ENCODE results near the gene RPS25. TPM values are rescaled to one million over a fixed set of nuclear protein-coding genes. Genes with fewer than 3 reads are reported as not detected.
"Not testable (repeated sequence)": the region's sequence is repeated elsewhere in the genome, so short reads cannot be mapped to it uniquely, and the experiment has no call there.

Gene RPS25
- total RNA-seq, 2 donors from 2014 or later, result 710 to 758 TPM

DNA sequence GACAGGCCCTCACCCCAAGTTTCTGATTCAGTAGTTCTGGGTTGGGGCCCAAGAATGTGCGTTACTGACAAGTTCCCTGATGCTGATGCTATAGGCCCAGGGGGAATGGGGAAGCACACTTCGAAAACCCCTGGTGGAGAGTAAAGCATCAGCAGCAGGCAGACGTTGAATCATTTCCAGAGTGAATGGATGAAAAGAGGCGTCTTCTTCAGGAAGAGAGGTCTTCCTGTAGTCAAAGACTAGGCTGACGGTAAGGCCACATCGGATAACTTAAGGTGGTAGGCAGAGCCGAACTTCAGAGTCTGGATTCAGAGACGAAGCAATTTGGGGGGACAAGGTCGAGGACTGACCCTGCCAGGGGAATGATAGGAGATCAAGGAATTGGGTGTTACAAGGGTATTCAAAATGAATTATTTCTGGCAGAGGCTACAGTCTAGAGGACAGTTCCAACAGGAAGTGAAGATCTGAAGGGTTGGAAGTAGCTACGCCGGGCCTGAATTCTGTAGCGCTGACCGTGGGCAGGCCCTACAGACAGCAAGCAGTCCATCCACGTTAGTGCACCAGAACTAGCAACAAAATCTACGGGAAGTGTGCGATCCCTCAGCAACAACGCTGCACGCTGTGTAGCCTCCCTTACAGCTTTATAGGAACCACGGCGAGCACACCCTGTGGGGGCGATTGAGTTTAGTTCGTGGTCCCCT, 21.1 kb downstream of the RPS25 start:
- peaks cover 9% of the 10 kb centered on the region for H3K4me1 ChIP-seq
- no peaks in the 10 kb centered on the region for H3K36me3 ChIP-seq
- no peaks in the 10 kb centered on the region for H3K27me3 ChIP-seq
- H3K9me3 ChIP-seq, result no peaks in the 10 kb centered on the region
- DNase-seq, result no peak
- intact Hi-C loops (cut with DNase I), result no loop called here
- peak overlapping the region; percentile 96 for H3K4me3 ChIP-seq
- TF ChIP-seq, protein P1, sequence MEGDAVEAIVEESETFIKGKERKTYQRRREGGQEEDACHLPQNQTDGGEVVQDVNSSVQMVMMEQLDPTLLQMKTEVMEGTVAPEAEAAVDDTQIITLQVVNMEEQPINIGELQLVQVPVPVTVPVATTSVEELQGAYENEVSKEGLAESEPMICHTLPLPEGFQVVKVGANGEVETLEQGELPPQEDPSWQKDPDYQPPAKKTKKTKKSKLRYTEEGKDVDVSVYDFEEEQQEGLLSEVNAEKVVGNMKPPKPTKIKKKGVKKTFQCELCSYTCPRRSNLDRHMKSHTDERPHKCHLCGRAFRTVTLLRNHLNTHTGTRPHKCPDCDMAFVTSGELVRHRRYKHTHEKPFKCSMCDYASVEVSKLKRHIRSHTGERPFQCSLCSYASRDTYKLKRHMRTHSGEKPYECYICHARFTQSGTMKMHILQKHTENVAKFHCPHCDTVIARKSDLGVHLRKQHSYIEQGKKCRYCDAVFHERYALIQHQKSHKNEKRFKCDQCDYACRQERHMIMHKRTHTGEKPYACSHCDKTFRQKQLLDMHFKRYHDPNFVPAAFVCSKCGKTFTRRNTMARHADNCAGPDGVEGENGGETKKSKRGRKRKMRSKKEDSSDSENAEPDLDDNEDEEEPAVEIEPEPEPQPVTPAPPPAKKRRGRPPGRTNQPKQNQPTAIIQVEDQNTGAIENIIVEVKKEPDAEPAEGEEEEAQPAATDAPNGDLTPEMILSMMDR (IDR thresholded peaks at IDR 0.05), result no peak
- peak overlapping the region; percentile 45 to 88 for H3K9ac ChIP-seq (ENCODE audit: low read depth in 2 of 2, low read length in 2 of 2)
- peak overlapping the region; percentile 60 for H3K27ac ChIP-seq

DNA sequence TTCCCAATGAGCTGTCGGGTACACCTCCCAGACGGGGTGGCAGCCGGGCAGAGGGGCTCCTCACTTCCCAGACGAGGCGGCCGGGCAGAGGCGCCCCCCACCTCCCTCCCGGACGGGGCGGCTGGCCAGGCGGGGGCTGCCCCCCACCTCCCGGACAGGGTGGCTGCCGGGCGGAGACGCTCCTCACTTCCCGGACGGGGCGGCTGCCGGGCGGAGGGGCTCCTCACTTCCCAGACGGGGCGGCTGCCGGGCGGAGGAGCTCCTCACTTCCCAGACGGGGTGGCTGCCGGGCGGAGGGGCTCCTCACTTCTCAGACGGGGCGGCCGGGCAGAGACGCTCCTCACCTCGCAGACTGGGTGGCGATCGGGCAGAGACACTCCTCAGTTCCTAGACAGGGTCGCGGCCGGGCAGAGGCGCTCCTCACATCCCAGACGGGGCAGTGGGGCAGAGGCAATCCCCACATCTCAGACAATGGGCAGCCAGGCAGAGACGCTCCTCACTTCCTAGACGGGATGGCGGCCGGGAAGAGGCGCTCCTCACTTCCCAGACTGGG, 26.6 kb downstream of the RPS25 start:
- H3K9ac ChIP-seq (ENCODE audit: low read depth in 2 of 2, low read length in 2 of 2); H3K27ac ChIP-seq; H3K4me3 ChIP-seq; DNase-seq; H3K9me3 ChIP-seq; H3K27me3 ChIP-seq; H3K36me3 ChIP-seq; H3K4me1 ChIP-seq; intact Hi-C loops (cut with DNase I): not testable (repeated sequence)

DNA sequence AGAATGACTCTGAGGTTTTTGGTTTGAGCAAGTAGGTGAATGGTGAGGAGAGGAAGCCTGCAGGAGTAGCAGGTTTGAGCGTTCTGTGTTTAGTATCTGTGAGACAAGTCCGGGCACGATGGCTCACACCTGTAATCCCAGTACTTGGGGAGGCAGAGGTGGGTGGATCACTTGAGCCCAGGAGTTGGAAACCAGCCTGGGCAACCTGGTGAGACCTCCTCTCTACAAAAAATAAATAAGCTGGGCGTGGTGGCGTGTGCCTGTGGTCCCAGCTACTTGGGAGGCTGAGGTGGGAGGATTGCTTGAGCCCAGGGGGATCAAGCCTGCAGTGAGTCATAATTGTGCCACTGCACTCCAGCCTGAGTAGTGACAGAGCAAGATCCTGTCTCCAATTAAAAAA, 29.9 kb downstream of the RPS25 start:
- H3K9ac ChIP-seq (ENCODE audit: low read depth in 2 of 2, low read length in 2 of 2), result no peak overlapping the region
- no peak overlapping the region for H3K27ac ChIP-seq
- DNase-seq, result no peak
- no peaks in the 10 kb centered on the region for H3K9me3 ChIP-seq
- H3K4me3 ChIP-seq, result no peak overlapping the region
- no peaks in the 10 kb centered on the region for H3K36me3 ChIP-seq
- TF ChIP-seq, protein P1 (IDR thresholded peaks at IDR 0.05), result no peak
- no peaks in the 10 kb centered on the region for H3K27me3 ChIP-seq
- H3K4me1 ChIP-seq, result no peaks in the 10 kb centered on the region
- intact Hi-C loops (cut with DNase I), result no loop called here

DNA sequence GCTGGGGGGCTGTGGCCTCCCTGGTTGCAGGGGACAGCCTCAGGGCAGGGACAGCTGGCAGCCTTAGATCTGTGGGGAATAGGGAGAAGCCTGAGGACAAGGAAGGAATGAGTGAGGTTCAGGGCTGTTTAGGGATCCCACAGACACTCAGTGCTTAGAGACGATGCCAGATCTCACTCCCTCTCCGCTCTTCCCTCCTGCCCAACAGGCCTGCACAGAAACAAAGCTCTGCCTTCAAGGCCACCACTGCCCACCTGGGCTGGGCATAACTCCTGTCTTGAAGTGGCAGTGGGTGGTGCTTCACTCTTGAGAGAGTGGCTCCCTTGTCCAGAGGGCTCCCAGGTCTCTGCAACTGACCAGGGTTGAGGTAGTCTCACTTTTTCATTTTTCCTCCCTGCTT, 33.3 kb downstream of the RPS25 start:
- no peak overlapping the region for H3K4me3 ChIP-seq
- no peak for DNase-seq
- no peaks in the 10 kb centered on the region for H3K4me1 ChIP-seq
- no peaks in the 10 kb centered on the region for H3K27me3 ChIP-seq
- intact Hi-C loops (cut with DNase I), result no loop called here
- H3K9me3 ChIP-seq, result no peaks in the 10 kb centered on the region
- TF ChIP-seq, protein P1 (IDR thresholded peaks at IDR 0.05), result no peak
- H3K9ac ChIP-seq (ENCODE audit: low read depth in 2 of 2, low read length in 2 of 2), result no peak overlapping the region
- no peak overlapping the region for H3K27ac ChIP-seq
- no peaks in the 10 kb centered on the region for H3K36me3 ChIP-seq

DNA sequence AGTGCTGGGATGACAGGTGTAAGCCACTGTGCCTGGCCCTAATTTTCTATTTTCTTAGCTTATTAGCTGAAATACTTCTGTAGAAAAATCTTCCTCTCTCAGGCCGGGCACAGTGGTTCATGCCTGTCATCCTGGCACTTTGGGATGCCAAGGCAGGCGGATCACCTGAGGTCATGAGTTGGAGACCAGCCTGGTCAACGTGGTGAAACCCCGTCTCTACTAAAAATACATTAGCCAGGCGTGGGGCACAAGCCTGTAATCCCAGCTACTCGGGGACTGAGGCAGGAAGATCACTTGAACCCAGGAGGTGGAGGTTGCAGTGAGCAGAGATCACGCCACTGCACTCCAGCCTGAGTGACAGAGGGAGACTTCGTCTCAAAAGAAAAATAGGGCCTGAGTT, 33.8 kb downstream of the RPS25 start:
- DNase-seq; H3K27me3 ChIP-seq; H3K4me3 ChIP-seq; H3K9ac ChIP-seq (ENCODE audit: low read depth in 2 of 2, low read length in 2 of 2); H3K27ac ChIP-seq; H3K36me3 ChIP-seq; intact Hi-C loops (cut with DNase I); H3K9me3 ChIP-seq; H3K4me1 ChIP-seq: not testable (repeated sequence)

DNA sequence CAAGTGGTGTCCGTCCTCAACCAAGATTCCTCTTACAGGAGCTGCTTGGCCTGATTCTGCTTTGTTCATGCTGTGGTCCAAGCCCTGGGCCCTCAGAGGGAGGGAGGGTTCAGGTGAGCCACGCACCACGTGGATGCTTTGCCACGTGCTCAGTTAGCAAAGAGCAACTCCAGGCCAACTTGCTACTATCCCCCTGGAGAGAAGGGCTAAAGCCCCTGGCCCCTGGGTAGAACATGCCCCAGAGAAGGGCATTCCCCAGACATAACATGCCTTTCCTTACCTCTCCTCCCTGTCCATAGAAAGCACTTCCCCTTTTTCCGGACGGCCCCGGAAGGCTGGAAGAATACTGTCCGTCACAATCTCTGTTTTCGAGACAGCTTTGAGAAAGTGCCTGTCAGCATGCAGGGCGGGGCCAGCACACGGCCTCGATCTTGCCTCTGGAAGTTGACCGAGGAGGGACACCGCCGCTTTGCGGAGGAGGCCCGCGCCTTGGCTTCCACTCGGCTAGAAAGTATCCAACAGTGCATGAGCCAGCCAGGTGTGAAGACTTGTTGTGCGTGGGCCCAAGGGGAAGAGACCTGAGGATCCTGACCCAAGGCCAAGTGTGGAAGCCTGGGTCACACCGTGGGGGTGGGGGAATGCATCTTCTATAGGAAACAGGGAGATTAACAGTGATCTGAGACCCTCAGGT, 37.8 kb downstream of the RPS25 start:
- peak; percentile 33 for DNase-seq
- H3K4me1 ChIP-seq, result no peaks in the 10 kb centered on the region
- TF ChIP-seq, protein P1 (IDR thresholded peaks at IDR 0.05), result no peak
- no peak overlapping the region for H3K4me3 ChIP-seq
- H3K27ac ChIP-seq, result no peak overlapping the region
- no peaks in the 10 kb centered on the region for H3K9me3 ChIP-seq
- intact Hi-C loops (cut with DNase I), result no loop called here
- peak overlapping the region in 1 of 2 donors; percentile 9 for H3K9ac ChIP-seq (ENCODE audit: low read depth in 2 of 2, low read length in 2 of 2)
- no peaks in the 10 kb centered on the region for H3K36me3 ChIP-seq
- no peaks in the 10 kb centered on the region for H3K27me3 ChIP-seq

All from colonic mucosa (tissue), 4 donors.